HG02571 (cell line): ENCODE results near the gene AURKA.
"Not testable (repeated sequence)": the region's sequence is repeated elsewhere in the genome, so short reads cannot be mapped to it uniquely, and the experiment has no call there.

Source experiments
- ATAC-seq: cut with Tn5 transposase; IDR thresholded peaks from one replicate; pipeline ENCODE4 v1.9.1; 2021; ENCODE audit warnings: mild to moderate bottlenecking, moderate library complexity; ENCODE audit not compliant: unreplicated experiment

The AURKA gene

DNA sequence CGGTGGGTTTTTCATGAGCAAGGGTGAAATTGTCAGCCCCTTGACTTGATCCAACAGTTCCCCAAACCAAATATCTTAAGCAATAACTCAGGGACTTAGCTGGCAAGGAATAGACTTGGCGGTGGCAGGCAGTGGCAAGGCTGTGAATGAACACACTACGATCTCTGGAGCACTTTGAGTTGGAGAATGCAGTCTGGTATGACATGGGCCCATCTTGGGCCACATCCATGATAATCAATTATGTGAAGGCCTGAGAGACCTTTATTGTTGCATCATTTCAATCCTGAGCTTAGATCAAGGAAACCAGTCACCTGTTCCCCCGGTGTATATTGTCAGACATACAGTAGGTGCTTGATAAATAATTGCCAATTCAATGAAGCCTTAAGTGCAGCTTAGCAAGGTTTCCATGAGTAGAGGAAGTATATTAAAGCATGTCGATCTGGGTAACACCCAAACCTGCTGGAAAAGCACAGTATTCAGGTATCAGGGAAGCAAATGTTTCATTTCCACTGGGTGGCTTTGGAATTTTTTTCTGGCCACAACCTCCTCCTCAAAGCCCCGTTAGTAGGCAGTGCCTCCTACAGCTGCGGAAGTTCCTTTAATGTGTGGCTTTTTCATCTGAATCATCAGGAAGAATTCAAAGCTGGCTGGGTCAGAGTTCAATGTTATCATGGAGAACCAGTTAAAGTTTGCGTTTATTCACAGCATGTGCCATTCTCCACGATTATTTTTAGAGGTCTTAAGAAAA, 30.2 kb upstream of the AURKA start:
- ATAC-seq = no peak

DNA sequence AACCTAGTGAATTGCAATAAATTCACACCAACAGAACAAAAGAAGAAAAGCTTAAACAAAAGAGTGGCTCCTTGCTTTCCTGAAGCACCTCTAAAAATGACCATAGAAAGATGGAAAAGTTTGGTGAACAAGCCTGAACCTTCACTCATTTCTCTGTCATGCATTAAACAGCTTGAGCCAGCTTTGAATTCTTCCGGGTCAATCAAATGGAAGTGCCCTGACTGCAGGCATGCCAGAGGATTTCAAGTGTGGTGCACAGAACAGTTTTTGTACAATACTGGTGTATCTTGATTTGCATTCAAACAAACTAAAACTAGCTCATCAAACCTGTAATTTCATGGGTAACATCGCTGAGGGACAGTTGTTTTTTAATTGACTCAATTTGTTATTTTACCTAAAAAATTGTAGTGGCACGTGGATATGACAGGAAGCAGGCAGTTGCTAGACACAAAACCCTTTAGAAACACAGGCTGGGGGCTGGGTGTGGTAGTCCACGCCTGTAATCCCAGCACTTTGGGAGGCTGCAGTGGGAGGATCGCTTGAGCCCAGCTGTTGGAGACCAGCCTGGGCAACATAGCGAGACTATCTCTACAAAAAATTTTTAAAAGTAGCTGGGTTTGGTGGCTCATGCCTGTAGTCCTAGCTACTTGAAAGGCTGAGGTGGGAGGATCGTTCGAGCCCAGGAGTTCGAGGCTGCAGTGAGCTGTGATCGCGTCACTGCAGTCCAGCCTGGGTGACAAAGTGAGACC, 29.1 kb upstream of the AURKA start:
- no peak for ATAC-seq

DNA sequence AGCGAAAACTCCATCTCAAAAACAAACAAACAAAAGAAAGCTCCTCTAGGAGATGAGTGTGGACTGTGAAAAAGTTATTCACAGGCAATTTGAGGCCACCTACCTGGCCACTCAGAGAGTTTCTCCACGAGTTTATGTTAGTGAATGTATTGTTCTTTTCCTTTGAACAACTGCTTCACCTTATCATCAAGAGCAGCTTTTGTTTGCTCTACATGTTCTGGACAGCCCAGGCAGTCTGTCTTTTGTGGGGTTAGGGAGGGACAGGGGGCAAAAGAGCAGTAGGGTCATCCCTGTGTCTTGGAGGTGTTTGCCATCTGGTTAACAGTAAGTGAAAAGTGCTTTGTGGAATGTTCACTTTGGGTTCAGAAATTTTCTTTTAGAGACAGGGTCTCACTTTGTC, 28.0 kb upstream of the AURKA start:
- no peak for ATAC-seq

DNA sequence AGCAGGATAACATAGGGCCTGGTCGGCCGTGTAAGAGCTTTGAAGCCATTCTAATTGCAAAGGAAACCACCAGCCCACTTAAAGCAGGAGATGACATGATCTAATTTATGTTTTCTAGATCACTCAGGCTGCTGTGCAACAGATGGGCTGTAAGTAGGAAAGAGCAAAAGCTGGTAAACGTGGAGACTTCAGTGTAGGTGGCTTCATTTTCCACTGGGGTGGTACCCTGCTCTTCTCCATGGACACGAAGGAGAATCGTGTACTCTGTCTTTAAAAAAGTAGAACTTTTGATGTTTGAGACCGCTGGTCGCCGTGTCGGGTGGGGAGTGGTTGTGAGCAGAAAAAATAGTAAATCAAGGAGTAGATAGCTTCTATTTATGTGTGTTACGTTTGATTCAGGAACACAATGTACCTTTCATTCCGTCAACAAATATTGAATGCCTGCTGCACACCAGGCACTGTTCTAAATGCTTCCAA, 26.4 kb upstream of the AURKA start:
- ATAC-seq = no peak

DNA sequence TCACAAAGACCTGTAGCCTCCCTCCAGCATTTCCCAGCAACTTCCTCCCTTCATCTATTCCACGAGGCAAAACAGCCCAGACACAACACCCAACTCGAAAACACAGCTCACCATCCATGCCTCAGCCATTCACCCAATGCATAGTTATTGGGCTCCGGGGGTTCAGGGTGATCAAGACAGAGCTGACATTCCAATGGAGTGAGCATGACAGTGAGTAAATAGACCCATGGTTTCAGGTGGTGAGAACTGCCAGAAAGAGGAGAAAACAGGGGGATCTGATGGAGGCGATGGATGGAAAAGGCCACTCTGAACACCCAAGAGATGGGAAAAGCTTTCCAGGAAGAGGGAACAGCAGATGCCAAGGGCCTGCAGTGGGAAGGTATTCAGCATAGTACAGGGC, 25.9 kb upstream of the AURKA start:
- no peak for ATAC-seq

DNA sequence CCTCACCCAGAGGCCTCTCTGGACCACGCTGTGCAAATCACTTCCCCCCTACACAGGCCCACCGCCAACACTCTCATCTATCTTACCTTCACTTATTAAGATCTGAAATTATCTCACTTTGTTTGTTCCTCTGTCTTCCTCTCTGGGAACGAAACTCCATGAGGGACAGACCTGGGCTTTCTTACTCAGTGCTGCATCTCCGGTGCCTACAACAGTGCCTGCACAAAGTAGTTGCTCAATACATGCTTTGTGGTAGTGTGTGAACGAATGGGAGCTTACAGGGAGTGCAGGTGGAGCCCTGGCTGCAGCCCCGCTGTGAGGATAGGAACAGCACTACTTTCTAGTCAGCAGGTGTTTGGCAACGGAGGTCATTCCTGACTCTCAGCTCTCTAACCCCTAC, 25.4 kb upstream of the AURKA start:
- ATAC-seq = no peak

DNA sequence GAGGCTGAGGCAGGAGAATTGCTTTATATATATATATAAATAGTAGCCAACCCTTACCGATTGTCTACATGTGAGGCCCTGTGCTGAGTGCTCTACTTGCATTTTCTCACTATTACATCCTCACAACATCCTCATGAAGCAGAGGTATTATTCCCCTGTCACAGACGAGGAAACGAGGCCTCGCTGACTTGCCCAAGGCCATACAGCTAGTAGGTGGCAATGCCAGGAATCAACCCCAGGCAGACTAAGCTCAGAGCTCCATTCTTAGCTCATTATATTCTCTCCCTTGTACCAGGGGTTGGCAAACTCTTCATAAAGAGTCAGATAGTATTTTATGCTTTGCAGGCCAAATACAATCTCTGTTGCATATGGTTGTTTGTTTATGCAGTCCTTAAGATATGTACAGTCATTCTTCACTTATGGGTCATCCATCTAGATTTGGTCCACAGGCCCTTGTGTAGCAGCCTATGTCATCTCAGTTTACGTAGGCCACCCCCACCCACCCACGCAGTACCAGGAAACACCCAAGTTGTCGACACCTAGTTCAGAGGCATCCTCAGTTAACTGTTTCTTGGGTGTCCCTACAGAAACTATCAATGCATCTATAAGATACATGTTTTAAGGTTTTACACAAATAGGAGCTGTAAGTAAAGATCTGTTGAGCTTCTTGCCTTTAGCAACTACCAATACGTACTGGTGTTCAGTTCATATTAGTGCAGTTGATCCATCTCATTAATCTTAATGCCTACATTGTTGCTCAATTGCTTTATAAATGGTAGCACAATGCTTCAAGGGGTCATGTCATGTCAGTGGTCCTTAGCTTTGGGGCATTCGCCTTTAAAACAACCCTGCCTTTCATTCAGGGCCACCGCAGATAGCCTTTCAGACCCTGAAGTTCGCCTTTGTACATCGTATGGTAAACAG, 23.1 kb upstream of the AURKA start:
- no peak for ATAC-seq

DNA sequence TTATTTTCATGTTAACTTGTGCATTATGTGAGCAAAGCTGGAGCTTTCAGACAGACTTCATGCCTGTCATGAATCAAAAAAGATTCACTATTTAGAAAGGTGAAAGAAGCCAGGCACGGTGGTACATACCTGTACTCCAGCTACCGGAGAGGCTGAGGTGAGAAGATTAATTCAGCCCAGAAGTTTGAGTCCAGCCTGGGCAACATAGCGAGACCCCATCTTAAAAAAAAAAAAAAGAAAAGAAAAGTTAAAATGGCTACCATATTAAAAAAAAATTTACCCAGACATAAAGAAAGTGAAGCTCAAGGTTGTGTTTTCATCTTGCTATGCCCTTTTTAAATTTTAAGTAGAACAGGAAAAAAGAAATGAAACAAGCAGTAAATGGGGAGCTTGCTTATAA, 20.9 kb upstream of the AURKA start:
- ATAC-seq = no peak

DNA sequence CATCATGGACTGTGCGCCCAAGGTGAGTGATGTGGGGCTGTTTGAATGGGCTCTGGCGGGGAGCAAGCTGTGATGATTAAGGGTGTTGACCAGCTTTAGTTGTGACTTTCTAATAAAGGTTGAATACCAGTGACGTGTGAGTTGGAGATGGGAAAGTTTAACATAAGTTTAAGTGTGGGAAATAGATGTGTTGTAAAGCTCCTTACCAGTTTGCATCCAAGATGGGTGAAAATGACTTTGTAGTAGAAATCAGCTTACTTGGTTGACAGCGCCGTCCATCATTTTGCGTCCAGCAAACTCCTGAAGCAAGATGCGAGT, 20.4 kb upstream of the AURKA start:
- no peak for ATAC-seq

DNA sequence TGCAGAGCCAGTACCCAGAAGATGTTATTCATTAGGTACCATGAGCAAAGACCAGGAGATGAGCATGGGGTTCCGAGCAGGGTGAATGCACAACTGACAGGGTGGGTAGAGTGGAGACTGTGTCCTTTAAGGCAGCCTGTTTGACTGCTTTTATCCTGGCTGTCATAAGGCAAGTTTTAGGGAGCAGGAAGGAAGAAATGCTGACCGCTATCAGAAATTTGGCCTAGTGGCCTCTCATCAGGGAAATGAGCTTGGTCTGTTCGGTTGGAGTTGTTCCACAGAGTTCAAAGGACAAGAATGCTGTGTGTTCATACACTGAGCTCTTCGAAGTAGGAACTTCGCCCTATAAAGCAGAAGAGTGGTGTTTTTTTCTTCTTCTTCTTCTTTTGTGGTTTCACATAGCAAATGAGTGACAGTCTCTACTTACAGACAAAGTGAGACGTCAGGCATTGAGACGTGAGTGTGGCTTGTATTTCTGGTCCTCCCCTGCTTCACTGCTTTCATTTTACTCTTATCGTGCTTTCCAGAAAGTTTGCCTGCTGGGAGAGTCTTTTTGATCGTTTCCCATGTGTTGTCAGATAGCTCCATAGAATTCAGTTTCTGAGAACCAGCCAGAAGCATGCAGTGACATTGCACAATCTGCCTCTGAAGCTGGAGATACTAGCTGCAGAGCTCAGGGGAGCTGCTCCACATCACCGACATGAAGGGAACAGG, 19.9 kb upstream of the AURKA start, which contains the start of gene CASS4:
CASS4 (plus strand) TSS at position 502 of the 714 bp plus-strand sequence; CDS start at position 701, 199 bp downstream.
- ATAC-seq = no peak

DNA sequence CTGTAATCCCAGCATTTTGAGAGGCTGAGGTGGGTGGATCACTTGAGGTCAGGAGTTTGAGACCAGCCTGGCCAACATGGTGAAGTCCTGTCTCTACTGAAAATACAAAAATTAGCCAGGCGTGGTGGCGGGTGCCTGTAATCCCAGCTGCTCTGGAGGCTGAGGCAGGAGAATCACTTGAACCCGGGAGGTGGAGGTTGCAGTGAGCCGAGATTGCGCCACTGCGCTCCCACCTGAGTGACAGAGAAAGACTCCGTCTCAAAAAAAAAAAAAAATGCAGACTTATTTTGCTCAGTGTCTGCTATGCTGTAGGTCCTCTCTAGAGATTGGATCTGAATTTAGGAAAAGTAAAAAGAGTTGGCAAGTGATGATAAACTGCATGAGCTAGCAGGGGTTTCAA, 19.3 kb upstream of the AURKA start:
- ATAC-seq = not testable (repeated sequence)

DNA sequence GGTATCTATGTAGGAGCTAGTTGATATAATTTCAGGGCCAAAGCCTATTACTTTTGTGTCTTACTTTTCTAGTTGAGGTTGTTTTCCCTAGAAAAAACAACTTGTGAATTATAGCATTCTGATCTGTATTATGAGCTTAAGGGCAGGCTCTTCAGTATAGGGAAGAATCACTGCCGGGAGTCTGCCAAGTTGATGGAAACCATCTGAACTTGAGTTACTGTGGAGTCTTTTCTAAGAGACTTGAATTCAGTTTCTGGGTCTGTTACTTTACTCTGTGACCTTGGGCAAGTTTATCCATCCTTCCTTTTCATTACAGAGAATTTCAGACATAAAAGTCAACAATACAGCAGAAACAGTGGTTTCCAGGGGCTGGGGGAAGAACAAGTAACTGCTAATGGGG, 17.9 kb upstream of the AURKA start:
- no peak for ATAC-seq

DNA sequence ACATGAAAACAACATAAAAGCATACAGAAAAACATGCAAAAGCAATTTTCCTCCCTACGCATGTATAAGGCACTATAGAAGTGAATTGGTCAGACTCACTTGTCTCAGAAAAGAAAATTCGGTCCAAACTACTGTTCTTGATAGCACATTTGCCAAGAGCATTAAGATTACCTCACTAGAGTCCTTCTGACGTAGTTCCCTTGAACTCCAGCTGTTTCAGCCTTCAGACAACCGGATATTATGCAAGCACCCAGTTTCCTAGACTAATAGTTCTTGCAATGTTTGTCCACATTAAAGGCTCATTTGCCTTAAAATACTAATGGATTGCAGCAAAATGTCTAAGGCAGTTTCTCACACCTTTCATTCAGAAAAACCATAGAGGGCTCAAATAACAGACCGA, 17.5 kb upstream of the AURKA start:
- ATAC-seq = no peak

DNA sequence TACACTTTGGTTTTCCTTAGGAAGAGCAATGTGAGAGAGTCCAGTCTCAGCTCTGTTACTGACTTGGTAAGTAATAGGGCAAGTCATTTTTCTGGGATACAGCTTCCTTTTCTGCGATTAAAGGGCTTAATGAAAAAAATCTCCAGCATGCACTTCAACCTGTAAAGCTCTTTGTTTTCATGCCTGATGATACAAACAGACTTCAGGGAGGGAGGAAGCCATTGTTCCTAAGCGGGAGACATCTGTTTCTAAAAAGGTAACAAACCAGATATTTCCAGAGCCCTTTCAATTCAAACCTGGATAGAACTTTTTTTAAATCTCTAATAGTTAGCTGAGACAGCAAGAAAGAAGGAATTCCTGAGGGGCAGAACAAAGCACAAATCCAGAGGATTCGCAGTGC, 14.9 kb upstream of the AURKA start:
- ATAC-seq = no peak

DNA sequence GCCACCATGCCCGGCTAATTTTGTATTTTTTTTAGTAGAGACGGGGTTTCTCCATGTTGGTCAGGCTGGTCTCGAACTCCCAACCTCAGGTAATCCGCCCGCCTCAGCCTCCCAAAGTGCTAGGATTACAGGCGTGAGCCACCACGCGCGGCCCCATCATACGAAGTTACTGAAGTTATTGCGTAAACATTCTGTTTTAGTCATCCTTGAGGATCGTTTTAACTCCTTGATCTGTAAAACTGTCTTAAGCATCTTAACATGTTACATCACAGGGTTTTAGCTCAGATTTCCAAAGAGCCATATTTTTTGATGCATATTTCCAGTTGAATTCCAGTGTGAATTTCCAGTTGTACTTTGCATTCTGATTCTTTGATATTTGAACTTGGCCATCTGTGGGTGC, 13.3 kb upstream of the AURKA start:
- not testable (repeated sequence) for ATAC-seq

DNA sequence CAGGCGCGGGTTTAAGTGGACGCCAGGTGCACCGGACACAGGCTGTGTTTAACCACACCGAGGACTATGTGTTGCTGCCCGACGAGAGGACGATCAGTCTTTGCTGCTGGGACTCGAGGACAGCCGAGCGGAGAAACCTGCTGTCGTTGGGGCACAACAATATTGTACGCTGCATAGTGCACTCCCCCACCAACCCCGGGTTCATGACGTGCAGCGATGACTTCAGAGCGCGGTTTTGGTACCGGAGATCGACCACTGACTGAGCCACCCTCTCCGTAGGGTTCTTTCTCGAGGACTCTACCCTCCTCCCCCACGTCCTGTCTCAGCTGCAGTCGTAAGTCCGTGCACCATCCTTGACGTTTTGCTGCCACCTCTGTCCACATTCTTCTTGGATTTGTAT, 11.4 kb upstream of the AURKA start:
- ATAC-seq = no peak

DNA sequence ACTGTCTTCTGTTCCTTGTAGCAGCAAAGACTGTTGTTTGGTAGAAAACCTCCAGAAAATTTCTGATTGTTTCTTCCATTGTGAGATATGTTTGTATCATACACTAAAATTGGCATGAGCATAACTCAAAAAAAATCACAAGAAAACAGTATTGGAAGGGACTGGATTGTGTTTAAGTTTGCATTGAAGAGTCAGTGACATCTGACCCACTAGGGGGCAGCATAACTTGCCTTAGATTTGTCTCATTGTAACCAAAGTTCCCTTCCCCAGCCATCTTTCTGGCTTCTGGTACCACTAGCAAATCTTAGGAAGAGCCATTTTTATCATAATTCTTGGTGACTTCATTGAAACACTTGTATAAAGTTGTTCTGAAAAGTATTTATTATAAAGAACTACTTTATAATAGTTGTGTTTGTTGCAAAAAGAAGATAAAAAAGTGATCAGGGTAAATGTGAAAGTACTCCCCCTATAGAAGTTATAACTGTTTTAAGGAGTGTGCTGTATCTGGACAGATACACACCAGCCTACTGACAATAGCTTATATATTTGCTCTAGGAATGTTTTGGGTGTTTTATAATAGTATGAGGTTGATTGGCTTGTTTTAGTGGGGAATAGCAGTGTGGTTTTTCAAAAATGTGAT, 8.1 kb upstream of the AURKA start:
- no peak for ATAC-seq

DNA sequence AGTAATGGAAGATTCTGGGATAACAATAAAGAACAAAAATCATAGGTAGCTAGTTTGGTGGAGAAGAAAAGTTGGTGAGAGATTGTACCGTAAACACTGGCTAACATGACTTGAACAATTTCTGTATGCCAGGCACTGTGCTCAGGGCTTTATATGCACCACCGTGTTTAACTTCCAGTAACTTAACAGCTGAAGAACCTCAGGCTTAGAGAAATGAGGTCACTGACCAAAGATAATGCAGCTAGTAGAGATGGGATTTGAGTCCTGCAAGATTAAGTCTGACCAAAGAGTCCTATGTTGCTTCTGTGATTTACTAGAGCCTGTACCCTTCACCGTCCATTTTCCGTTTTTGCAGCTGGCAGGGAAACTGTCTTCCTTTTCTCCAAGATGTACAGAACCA, 3.2 kb upstream of the AURKA start:
- ATAC-seq = no peak

DNA sequence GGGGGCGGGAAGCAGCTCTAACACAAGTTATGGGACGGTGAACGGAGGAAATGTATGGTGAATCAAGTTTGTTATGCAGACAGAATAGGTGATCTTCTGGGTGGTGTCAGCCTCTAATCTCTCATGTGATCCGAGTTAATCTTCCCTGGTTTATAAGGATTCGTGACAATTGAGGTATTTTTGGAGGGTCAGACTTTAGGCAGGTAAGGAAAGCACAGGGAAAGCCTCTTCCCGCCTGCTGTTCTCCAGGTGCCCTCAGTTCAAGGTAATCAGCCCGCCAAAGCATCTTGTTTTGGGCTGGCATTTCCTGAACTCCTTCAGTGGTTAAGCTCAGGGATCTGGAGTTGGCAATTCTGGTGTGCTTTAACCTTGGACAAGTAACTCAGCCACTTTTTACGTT, 1.6 kb upstream of the AURKA start:
- ATAC-seq = no peak

DNA sequence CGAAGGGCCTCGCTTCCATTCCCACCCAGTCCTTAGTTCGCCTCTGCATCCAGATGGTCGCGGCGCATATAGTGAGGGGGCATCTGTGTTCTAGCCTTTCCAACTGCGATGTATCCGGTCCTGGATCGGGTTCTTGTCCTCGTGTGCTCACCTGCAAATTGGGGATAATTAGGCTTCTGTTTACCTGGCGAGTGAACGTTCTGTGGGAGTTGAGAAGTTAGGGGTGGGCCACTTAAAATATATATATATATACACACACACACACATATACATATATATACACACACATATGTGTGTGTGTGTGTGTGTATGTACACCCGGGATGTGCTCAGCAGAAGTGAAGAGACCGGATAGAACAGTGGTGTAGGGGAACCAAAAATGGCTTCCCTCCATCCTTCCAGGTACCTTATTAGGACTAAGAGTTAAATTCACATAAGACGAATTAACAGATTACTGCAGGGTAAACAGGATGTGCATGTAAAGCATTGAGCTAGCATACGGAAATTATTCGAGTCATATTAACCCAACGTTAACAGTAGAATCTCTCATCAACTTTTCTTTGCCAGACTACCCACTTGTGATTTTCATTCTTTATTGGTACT, 967 bp upstream of the AURKA start:
- no peak for ATAC-seq
